ENCODE measurements around the gene CLEC10A.

CLEC10A gene

DNA sequence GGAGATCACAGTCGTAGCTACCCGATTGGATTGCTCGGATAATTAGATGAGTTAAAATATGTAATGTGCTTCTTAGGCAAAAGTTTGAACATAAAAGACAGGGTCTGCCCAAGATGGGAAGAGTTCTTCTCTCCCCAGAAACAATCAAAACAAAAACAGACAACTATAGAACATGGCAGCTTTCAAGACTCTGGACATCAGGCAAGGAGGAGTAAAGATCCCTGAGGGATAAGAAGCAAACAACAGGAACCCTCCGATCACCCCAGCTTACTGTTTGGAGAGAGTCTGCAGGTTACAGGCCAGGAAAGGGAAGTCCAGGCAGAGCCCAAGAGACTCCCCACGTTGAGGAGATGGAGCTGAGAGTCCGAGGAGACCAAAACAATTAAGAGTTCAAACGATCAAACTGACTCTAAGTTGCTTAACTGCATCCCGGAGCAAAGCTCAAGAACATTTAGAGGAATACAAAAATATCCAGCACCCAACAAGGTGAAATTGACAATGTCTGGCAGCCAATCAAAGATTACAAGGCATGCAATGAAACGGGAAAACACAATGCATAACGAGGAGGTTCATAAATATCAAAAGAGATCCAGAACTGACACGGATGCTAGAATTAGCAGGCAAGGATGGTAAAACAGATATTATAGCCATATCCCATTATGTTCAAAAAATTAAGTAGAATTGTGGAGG lies 30.7 kb upstream of the CLEC10A start:
- Histone ChIP-seq H3K18ac (ENCODE audit: low read length) (no peak overlapping the region), H3K4me1 (ENCODE audit: control insufficient read depth, low read depth, low read length) (no peaks in the 10 kb centered on the region), H3K27ac (ENCODE audit: low read depth, low read length) (no peak overlapping the region), H2AK5ac (ENCODE audit: low read length) (no peak overlapping the region), H3K9ac (ENCODE audit: low read length) (no peak overlapping the region), H4K5ac (ENCODE audit: low read length) (no peak overlapping the region), H3K36me3 (ENCODE audit: control insufficient read depth, insufficient read depth, low read length) (no peaks in the 10 kb centered on the region), H4K8ac (ENCODE audit: low read depth, low read length) (no peak overlapping the region), H3K56ac (ENCODE audit: low read length) (no peak overlapping the region), H2BK5ac (ENCODE audit: low read length) (no peak overlapping the region), H3K79me1 (ENCODE audit: low read length) (no peaks in the 10 kb centered on the region), H2BK15ac (replicated peaks; ENCODE audit: low read depth) (no peak overlapping the region), H3K23ac (ENCODE audit: low read length) (no peak overlapping the region), H3K4me2 (ENCODE audit: low read length) (no peak overlapping the region), H3K79me2 (ENCODE audit: control insufficient read depth, insufficient read depth, low read length) (no peaks in the 10 kb centered on the region), H3K4ac (ENCODE audit: low read depth, low read length) (no peak overlapping the region), H3K4me3 (ENCODE audit: low read length) (no peak overlapping the region), H3K27me3 (ENCODE audit: insufficient read depth, low read length, poor library complexity) (no peaks in the 10 kb centered on the region), H2BK120ac (ENCODE audit: low read depth, low read length) (no peak overlapping the region)
- no CpG with 5 or more reads among the region's 11 CpGs for whole genome bisulfite sequencing (ENCODE audit: extremely low coverage, insufficient coverage, low lambda C conversion rate)
- DNase-seq, result no peak

DNA sequence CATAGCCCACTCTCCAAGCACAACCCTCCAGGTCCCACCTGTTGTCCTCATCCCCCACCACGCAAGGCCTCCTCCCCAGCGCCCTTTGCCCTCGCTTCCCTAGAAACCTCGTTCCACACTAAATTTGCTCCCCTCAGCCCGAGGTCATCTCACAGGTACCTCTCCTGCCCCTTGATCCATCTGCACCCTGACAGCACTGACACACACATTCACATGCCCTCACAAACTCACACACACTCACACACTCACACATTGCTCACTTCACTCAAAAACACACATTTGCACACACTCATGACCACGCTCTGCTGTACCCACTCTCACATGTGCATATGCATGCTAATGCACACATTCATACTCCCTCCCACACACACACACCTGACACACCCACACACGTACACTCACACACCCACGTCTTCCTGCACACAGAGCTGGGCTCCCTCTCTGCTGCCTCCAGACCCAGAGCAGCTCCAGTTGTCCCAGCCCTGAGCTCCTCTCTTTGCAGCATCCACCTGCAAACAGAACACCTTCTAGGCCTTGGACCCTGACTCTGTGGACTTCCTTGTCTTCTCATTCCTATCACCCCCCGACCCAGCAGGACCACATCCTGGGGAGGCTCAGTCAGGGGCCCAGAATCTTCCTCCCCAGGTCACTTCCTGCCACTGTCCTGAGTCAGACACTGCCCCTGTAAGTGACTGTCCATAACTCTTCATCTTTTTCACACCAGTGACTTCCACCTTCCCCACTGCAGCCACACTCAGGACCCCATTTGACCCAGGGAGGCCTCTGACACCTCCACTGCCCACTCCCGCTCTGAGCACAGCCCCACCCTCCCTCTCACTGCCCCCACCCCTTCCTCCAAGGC lies 29.6 kb upstream of the CLEC10A start:
- H3K9ac ChIP-seq (ENCODE audit: low read length), result no peak overlapping the region
- no peak overlapping the region for H3K4ac ChIP-seq (ENCODE audit: low read depth, low read length)
- H3K36me3 ChIP-seq (ENCODE audit: control insufficient read depth, insufficient read depth, low read length), result no peaks in the 10 kb centered on the region
- no peak overlapping the region for H4K5ac ChIP-seq (ENCODE audit: low read length)
- H3K4me1 ChIP-seq (ENCODE audit: control insufficient read depth, low read depth, low read length), result no peaks in the 10 kb centered on the region
- H2BK5ac ChIP-seq (ENCODE audit: low read length), result no peak overlapping the region
- no peak overlapping the region for H2BK15ac ChIP-seq (replicated peaks; ENCODE audit: low read depth)
- H3K79me1 ChIP-seq (ENCODE audit: low read length), result no peaks in the 10 kb centered on the region
- WGBS (ENCODE audit: extremely low coverage, insufficient coverage, low lambda C conversion rate), result no CpG with 5 or more reads among the region's 10 CpGs
- H3K4me2 ChIP-seq (ENCODE audit: low read length), result no peak overlapping the region
- DNase-seq, result no peak
- no peak overlapping the region for H3K18ac ChIP-seq (ENCODE audit: low read length)
- H3K56ac ChIP-seq (ENCODE audit: low read length), result no peak overlapping the region
- H3K79me2 ChIP-seq (ENCODE audit: control insufficient read depth, insufficient read depth, low read length), result no peaks in the 10 kb centered on the region
- H3K23ac ChIP-seq (ENCODE audit: low read length), result no peak overlapping the region
- H2AK5ac ChIP-seq (ENCODE audit: low read length), result no peak overlapping the region
- no peak overlapping the region for H3K27ac ChIP-seq (ENCODE audit: low read depth, low read length)
- H3K4me3 ChIP-seq (ENCODE audit: low read length), result no peak overlapping the region
- H4K8ac ChIP-seq (ENCODE audit: low read depth, low read length), result no peak overlapping the region
- no peak overlapping the region for H2BK120ac ChIP-seq (ENCODE audit: low read depth, low read length)
- no peaks in the 10 kb centered on the region for H3K27me3 ChIP-seq (ENCODE audit: insufficient read depth, low read length, poor library complexity)

DNA sequence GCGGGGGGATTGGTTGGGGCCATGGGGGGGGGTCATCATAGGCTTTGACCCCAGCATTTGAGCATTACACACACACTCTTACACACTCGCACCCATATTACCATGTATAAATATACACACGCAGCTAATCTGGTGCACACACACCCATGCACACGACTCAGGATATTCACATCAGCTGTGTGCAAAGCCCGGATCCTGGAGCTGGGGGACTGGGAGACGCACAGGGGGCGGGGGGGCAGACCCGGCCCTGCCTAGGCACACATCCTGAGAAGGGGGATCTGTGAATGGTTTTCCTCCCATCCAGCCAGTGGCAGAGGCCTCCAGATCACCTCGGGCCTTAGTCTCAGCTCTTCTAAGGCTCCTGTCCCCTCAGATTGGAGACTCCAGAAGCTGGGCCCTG lies 28.9 kb upstream of the CLEC10A start:
- no peak overlapping the region for H3K4ac ChIP-seq (ENCODE audit: low read depth, low read length)
- no peaks in the 10 kb centered on the region for H3K4me1 ChIP-seq (ENCODE audit: control insufficient read depth, low read depth, low read length)
- H3K4me2 ChIP-seq (ENCODE audit: low read length), result no peak overlapping the region
- no peaks in the 10 kb centered on the region for H3K27me3 ChIP-seq (ENCODE audit: insufficient read depth, low read length, poor library complexity)
- H2BK120ac ChIP-seq (ENCODE audit: low read depth, low read length), result no peak overlapping the region
- H4K8ac ChIP-seq (ENCODE audit: low read depth, low read length), result no peak overlapping the region
- H4K5ac ChIP-seq (ENCODE audit: low read length), result no peak overlapping the region
- H2BK5ac ChIP-seq (ENCODE audit: low read length), result no peak overlapping the region
- no peak overlapping the region for H3K23ac ChIP-seq (ENCODE audit: low read length)
- no peak overlapping the region for H3K9ac ChIP-seq (ENCODE audit: low read length)
- no peak overlapping the region for H3K27ac ChIP-seq (ENCODE audit: low read depth, low read length)
- DNase-seq, result no peak
- no CpG with 5 or more reads among the region's 9 CpGs for WGBS (ENCODE audit: extremely low coverage, insufficient coverage, low lambda C conversion rate)
- no peaks in the 10 kb centered on the region for H3K79me2 ChIP-seq (ENCODE audit: control insufficient read depth, insufficient read depth, low read length)
- H3K18ac ChIP-seq (ENCODE audit: low read length), result no peak overlapping the region
- no peaks in the 10 kb centered on the region for H3K36me3 ChIP-seq (ENCODE audit: control insufficient read depth, insufficient read depth, low read length)
- H3K56ac ChIP-seq (ENCODE audit: low read length), result no peak overlapping the region
- no peaks in the 10 kb centered on the region for H3K79me1 ChIP-seq (ENCODE audit: low read length)
- H3K4me3 ChIP-seq (ENCODE audit: low read length), result no peak overlapping the region
- no peak overlapping the region for H2AK5ac ChIP-seq (ENCODE audit: low read length)
- H2BK15ac ChIP-seq (replicated peaks; ENCODE audit: low read depth), result no peak overlapping the region

DNA sequence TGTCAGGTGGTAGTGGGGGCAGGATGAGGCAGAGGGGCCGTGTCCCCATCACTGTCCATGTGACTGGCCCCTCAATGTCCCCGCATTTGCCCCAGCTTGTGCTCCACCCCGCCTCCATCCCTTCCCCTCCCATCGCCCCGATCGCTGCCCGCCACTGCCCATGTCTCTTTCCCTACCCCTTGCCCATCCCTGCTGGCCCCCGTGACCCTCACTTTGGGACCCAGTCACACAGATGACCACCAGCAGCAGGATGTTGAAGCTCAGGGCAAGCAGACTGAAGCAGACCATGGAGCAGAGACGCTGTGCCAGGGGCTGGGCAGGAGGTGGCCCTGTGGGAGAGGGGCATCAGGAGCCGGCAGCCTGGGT lies 28.5 kb upstream of the CLEC10A start:
- Histone ChIP-seq H3K27ac (ENCODE audit: low read depth, low read length) (no peak overlapping the region), H3K18ac (ENCODE audit: low read length) (no peak overlapping the region), H3K4ac (ENCODE audit: low read depth, low read length) (no peak overlapping the region), H3K9ac (ENCODE audit: low read length) (no peak overlapping the region), H4K5ac (ENCODE audit: low read length) (no peak overlapping the region), H2BK120ac (ENCODE audit: low read depth, low read length) (no peak overlapping the region), H3K23ac (ENCODE audit: low read length) (no peak overlapping the region), H4K8ac (ENCODE audit: low read depth, low read length) (no peak overlapping the region), H3K4me3 (ENCODE audit: low read length) (no peak overlapping the region), H3K79me2 (ENCODE audit: control insufficient read depth, insufficient read depth, low read length) (no peaks in the 10 kb centered on the region), H2BK15ac (replicated peaks; ENCODE audit: low read depth) (no peak overlapping the region), H2BK5ac (ENCODE audit: low read length) (no peak overlapping the region), H3K79me1 (ENCODE audit: low read length) (no peaks in the 10 kb centered on the region), H3K27me3 (ENCODE audit: insufficient read depth, low read length, poor library complexity) (no peaks in the 10 kb centered on the region), H3K4me1 (ENCODE audit: control insufficient read depth, low read depth, low read length) (no peaks in the 10 kb centered on the region), H3K56ac (ENCODE audit: low read length) (no peak overlapping the region), H2AK5ac (ENCODE audit: low read length) (no peak overlapping the region), H3K4me2 (ENCODE audit: low read length) (no peak overlapping the region), H3K36me3 (ENCODE audit: control insufficient read depth, insufficient read depth, low read length) (no peaks in the 10 kb centered on the region)
- WGBS (ENCODE audit: extremely low coverage, insufficient coverage, low lambda C conversion rate), result no CpG with 5 or more reads among the region's 10 CpGs
- no peak for DNase-seq

DNA sequence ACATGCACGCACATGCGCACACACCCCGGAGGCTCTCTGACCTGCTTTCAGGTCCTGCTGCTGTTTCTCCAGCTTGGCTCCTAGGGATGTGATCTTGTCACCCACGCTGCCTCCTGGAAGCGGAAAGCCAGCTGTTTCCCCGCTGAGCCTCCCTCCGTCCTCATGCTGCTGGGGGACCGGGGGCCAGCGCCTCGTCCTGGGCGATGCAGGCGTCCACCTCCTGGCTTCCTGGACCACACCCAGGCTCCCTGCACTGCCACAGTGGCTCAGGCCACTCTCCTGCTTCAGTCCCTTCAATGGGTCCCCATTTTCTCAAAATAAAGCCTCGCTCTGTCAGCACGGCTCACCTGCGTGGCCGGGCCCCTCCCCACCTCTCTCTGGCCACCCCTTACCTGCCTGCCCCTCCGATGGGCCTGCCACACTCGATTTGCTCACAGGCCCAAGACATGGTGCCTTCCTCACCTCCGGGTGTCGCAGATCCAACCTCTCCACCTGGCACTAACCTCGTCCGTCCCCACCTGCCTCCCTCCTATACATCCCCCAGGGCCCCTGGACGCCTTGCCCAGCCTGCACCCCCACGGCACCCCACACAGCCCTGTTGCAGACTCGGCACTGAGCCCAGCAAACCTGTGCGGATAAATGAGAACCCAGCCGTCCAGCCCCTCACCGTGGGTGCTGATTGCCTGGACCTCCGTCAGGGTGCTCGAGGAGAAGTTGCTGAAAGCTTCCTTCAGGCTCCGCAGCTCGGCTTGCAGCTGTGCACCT lies 27.9 kb upstream of the CLEC10A start:
- H3K27me3 ChIP-seq (ENCODE audit: insufficient read depth, low read length, poor library complexity), result no peaks in the 10 kb centered on the region
- H2AK5ac ChIP-seq (ENCODE audit: low read length), result no peak overlapping the region
- no peak overlapping the region for H3K4me3 ChIP-seq (ENCODE audit: low read length)

More for the DNA sequence above, 27.9 kb upstream of the CLEC10A start:
- H3K18ac ChIP-seq (ENCODE audit: low read length), result no peak overlapping the region
- no peak overlapping the region for H3K56ac ChIP-seq (ENCODE audit: low read length)
- no peak for DNase-seq
- no peak overlapping the region for H3K23ac ChIP-seq (ENCODE audit: low read length)
- H2BK120ac ChIP-seq (ENCODE audit: low read depth, low read length), result no peak overlapping the region
- no peak overlapping the region for H4K8ac ChIP-seq (ENCODE audit: low read depth, low read length)
- H2BK15ac ChIP-seq (replicated peaks; ENCODE audit: low read depth), result no peak overlapping the region
- H3K4me1 ChIP-seq (ENCODE audit: control insufficient read depth, low read depth, low read length), result no peaks in the 10 kb centered on the region
- H3K4me2 ChIP-seq (ENCODE audit: low read length), result no peak overlapping the region
- no peak overlapping the region for H2BK5ac ChIP-seq (ENCODE audit: low read length)
- H3K36me3 ChIP-seq (ENCODE audit: control insufficient read depth, insufficient read depth, low read length), result no peaks in the 10 kb centered on the region
- no peak overlapping the region for H3K4ac ChIP-seq (ENCODE audit: low read depth, low read length)
- H3K79me2 ChIP-seq (ENCODE audit: control insufficient read depth, insufficient read depth, low read length), result no peaks in the 10 kb centered on the region
- H3K27ac ChIP-seq (ENCODE audit: low read depth, low read length), result no peak overlapping the region
- WGBS (ENCODE audit: extremely low coverage, insufficient coverage, low lambda C conversion rate), result no CpG with 5 or more reads among the region's 32 CpGs
- H3K79me1 ChIP-seq (ENCODE audit: low read length), result no peaks in the 10 kb centered on the region
- H3K9ac ChIP-seq (ENCODE audit: low read length), result no peak overlapping the region
- H4K5ac ChIP-seq (ENCODE audit: low read length), result no peak overlapping the region
